ENCODE results near the gene CD22. TPM values are rescaled to one million over a fixed set of nuclear protein-coding genes. Genes with fewer than 3 reads are reported as not detected.

CD22 gene
- total and polyA plus RNA-seq, 2 experiments from 2014 or later, result 0.51 TPM; not detected in 1

GRCh38 chr19:35348911-35349611 is 20.1 kb downstream of the CD22 start:
- no peaks in the 10 kb centered on the region for H3K36me3 ChIP-seq
- H3K27ac ChIP-seq, result no peak overlapping the region
- H3K9me3 ChIP-seq (ENCODE audit: low read depth), result no peaks in the 10 kb centered on the region
- no peak overlapping the region for H3K4me3 ChIP-seq
- DNase-seq (ENCODE audit: low read depth in 1 of 2, low spot score in 1 of 2), result no peak
- TF ChIP-seq, protein P1, sequence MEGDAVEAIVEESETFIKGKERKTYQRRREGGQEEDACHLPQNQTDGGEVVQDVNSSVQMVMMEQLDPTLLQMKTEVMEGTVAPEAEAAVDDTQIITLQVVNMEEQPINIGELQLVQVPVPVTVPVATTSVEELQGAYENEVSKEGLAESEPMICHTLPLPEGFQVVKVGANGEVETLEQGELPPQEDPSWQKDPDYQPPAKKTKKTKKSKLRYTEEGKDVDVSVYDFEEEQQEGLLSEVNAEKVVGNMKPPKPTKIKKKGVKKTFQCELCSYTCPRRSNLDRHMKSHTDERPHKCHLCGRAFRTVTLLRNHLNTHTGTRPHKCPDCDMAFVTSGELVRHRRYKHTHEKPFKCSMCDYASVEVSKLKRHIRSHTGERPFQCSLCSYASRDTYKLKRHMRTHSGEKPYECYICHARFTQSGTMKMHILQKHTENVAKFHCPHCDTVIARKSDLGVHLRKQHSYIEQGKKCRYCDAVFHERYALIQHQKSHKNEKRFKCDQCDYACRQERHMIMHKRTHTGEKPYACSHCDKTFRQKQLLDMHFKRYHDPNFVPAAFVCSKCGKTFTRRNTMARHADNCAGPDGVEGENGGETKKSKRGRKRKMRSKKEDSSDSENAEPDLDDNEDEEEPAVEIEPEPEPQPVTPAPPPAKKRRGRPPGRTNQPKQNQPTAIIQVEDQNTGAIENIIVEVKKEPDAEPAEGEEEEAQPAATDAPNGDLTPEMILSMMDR (IDR thresholded peaks at IDR 0.05; ENCODE audit: low read depth, low read length), result no peak
- H3K27me3 ChIP-seq, result no peaks in the 10 kb centered on the region
- H3K4me1 ChIP-seq (ENCODE audit: low read depth), result no peaks in the 10 kb centered on the region

DNA sequence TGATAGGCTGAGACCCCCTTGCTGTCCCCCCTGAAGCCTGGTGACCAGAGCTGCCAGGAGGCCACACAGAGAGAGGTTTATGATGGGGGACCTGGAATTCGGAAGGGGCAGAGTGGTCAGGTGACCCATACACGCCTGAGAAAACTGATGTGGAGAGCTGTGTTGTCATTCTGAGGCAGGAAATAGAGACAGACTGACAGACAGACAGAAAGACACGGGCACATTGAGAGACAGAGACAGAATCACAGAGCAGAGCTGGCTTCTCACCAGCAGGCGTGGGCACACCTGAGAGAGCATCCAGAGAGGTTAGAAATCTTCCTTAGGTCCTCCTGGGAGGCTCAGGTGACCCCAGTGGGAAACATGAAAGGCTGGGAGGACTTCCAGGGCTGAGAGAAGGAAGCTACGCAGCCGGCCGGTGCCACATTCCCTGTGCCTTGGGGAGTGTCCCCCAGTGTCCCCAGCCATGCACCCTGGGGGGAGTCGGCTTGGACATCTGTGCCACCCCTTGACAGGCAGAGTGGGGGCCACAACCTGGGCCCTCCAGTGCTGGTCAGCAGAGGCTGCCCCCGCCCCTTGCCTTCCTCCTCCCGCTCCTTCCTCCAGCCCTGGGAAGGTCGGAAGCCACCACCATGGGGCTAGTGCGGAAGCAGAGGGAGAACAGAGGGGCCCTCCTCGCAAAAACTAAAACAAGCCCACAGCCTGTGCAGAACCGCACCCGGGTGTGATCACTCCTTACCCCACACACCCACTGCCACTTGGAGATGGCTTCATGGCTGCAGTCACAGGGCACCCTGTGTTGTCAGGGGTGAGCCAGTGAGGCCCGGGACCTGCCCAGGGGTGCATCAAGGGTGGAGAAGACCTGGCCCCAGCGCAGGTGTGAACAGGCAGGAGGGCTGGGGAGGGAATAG is 20.9 kb downstream of the CD22 start:
- H3K36me3 ChIP-seq, result no peaks in the 10 kb centered on the region
- DNase-seq (ENCODE audit: low read depth in 1 of 2, low spot score in 1 of 2), result no peak
- no peak overlapping the region for H3K27ac ChIP-seq
- no peaks in the 10 kb centered on the region for H3K9me3 ChIP-seq (ENCODE audit: low read depth)
- no peaks in the 10 kb centered on the region for H3K4me1 ChIP-seq (ENCODE audit: low read depth)
- TF ChIP-seq, protein P1 (IDR thresholded peaks at IDR 0.05; ENCODE audit: low read depth, low read length), result no peak
- no peak overlapping the region for H3K4me3 ChIP-seq
- H3K27me3 ChIP-seq, result no peaks in the 10 kb centered on the region

- H3K9me3 ChIP-seq (ENCODE audit: low read depth), result no peaks in the 10 kb centered on the region
- H3K36me3 ChIP-seq, result no peaks in the 10 kb centered on the region
- DNase-seq (ENCODE audit: low read depth in 1 of 2, low spot score in 1 of 2), result no peak
- no peak overlapping the region for H3K27ac ChIP-seq
- no peaks in the 10 kb centered on the region for H3K4me1 ChIP-seq (ENCODE audit: low read depth)
- H3K27me3 ChIP-seq, result no peaks in the 10 kb centered on the region
- TF ChIP-seq, protein P1 (IDR thresholded peaks at IDR 0.05; ENCODE audit: low read depth, low read length), result no peak
- H3K4me3 ChIP-seq, result no peak overlapping the region
Measured at GRCh38 chr19:35350591-35350990, 21.6 kb downstream of the CD22 start.

DNA sequence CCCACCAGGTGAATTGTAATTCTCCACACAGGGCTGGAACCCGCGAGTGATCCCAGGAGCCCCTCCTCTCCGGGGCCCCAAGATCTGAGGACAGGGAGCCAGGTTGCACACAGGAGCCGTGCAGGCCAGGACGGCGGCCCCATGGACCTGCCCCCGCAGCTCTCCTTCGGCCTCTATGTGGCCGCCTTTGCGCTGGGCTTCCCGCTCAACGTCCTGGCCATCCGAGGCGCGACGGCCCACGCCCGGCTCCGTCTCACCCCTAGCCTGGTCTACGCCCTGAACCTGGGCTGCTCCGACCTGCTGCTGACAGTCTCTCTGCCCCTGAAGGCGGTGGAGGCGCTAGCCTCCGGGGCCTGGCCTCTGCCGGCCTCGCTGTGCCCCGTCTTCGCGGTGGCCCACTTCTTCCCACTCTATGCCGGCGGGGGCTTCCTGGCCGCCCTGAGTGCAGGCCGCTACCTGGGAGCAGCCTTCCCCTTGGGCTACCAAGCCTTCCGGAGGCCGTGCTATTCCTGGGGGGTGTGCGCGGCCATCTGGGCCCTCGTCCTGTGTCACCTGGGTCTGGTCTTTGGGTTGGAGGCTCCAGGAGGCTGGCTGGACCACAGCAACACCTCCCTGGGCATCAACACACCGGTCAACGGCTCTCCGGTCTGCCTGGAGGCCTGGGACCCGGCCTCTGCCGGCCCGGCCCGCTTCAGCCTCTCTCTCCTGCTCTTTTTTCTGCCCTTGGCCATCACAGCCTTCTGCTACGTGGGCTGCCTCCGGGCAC is 22.6 kb downstream of the CD22 start:
- Histone ChIP-seq H3K4me3 (no peak overlapping the region), H3K27me3 (no peaks in the 10 kb centered on the region), H3K36me3 (no peaks in the 10 kb centered on the region), H3K9me3 (ENCODE audit: low read depth) (no peaks in the 10 kb centered on the region), H3K27ac (no peak overlapping the region), H3K4me1 (ENCODE audit: low read depth) (no peaks in the 10 kb centered on the region)
- no peak for DNase-seq (ENCODE audit: low read depth in 1 of 2, low spot score in 1 of 2)
- TF ChIP-seq, protein P1 (IDR thresholded peaks at IDR 0.05; ENCODE audit: low read depth, low read length), result no peak

GRCh38 chr19:35352177-35352447 is 23.1 kb downstream of the CD22 start:
- Histone ChIP-seq H3K4me3 (no peak overlapping the region), H3K27ac (no peak overlapping the region), H3K36me3 (no peaks in the 10 kb centered on the region), H3K4me1 (ENCODE audit: low read depth) (no peaks in the 10 kb centered on the region), H3K9me3 (ENCODE audit: low read depth) (no peaks in the 10 kb centered on the region), H3K27me3 (no peaks in the 10 kb centered on the region)
- no peak for DNase-seq (ENCODE audit: low read depth in 1 of 2, low spot score in 1 of 2)
- TF ChIP-seq, protein P1 (IDR thresholded peaks at IDR 0.05; ENCODE audit: low read depth, low read length), result no peak
